HepG2 (cell line): Measurements from ENCODE around the gene EP300. TPM values are rescaled to one million over a fixed set of nuclear protein-coding genes. Genes with fewer than 3 reads are reported as not detected.
A peak's percentile ranks its signal among the peaks of the same experiment; 100 is the strongest.

ENCODE experiments used
- AGO2 ChIP-seq: fragments of 200-400 bp; formaldehyde crosslinking; optimal IDR thresholded peaks from 2 replicates; pipeline ENCODE3; 2017; ENCODE audit warnings: mild to moderate bottlenecking, low read depth, low read length, moderate library complexity
- ARHGAP35 ChIP-seq: sonication (generic); formaldehyde crosslinking; IDR thresholded peaks from 2 replicates; pipeline ENCODE4 v1.9.0; 2022; ENCODE audit warnings: mild to moderate bottlenecking, inconsistent platforms, moderate library complexity, missing genetic modification reagents, borderline replicate concordance
- ASH2L ChIP-seq: fragments of 300-600, 200-600 bp; sonication (generic); IDR thresholded peaks from 2 replicates; pipeline ENCODE4 v1.7.0; 2017; ENCODE audit warnings: low read depth, mild to moderate bottlenecking, moderate library complexity, mixed read lengths, low read length; ENCODE audit not compliant: insufficient read length
- CSRNP2 ChIP-seq: sonication (generic); formaldehyde crosslinking; conservative IDR thresholded peaks from 2 replicates; pipeline ENCODE4 v1.8.0; 2022; ENCODE audit warnings: low read depth, missing genetic modification reagents
- KDM5B ChIP-seq: sonication (generic); formaldehyde crosslinking; IDR thresholded peaks from 2 replicates; pipeline ENCODE4 v1.4.0; 2020; ENCODE audit warnings: missing genetic modification reagents, mild to moderate bottlenecking, borderline replicate concordance
- KLF15 ChIP-seq: sonication (generic); formaldehyde crosslinking; IDR thresholded peaks from 2 replicates; pipeline ENCODE4 v1.8.1; 2023; ENCODE audit warnings: borderline replicate concordance, mild to moderate bottlenecking, inconsistent platforms, missing genetic modification reagents, mixed read lengths
- MAFF ChIP-seq: IDR thresholded peaks from 2 replicates; pipeline ENCODE4 v1.6.1; 2011; ENCODE audit warnings: low read depth, low read length, improper control_type of control experiment
- MYC ChIP-seq: sonication (generic); formaldehyde crosslinking; IDR thresholded peaks from 2 replicates; pipeline ENCODE4 v1.9.0; 2021; ENCODE audit warnings: missing genetic modification reagents, borderline replicate concordance
- NRL ChIP-seq: sonication (generic); formaldehyde crosslinking; IDR thresholded peaks from 2 replicates; pipeline ENCODE4 v1.5.0; 2020; ENCODE audit warnings: missing genetic modification reagents, mild to moderate bottlenecking, moderate library complexity, borderline replicate concordance
- PCBP2 ChIP-seq: fragments of 200-400 bp; formaldehyde crosslinking; optimal IDR thresholded peaks from 2 replicates; pipeline ENCODE3; 2018; ENCODE audit warnings: low read length, low read depth; ENCODE audit not compliant: poor library complexity, severe bottlenecking
- RBM22 ChIP-seq: fragments of 200-400 bp; formaldehyde crosslinking; optimal IDR thresholded peaks from 2 replicates; pipeline ENCODE3; 2017; ENCODE audit warnings: mild to moderate bottlenecking, low read length, moderate library complexity
- SAP130 ChIP-seq: IDR thresholded peaks from 2 replicates; pipeline ENCODE4 v1.6.1; 2016; ENCODE audit warnings: low read depth
- SP5 ChIP-seq: IDR thresholded peaks from 2 replicates; pipeline ENCODE4 v1.6.1; 2016; ENCODE audit warnings: low read depth, borderline replicate concordance
- YEATS4 ChIP-seq: sonication (generic); formaldehyde crosslinking; IDR thresholded peaks from 2 replicates; pipeline ENCODE4 v1.4.0; 2020; ENCODE audit warnings: missing genetic modification reagents, borderline replicate concordance
- ZFAT ChIP-seq: sonication (generic); formaldehyde crosslinking; conservative IDR thresholded peaks from 2 replicates; pipeline ENCODE4 v1.8.1; 2023; ENCODE audit warnings: missing genetic modification reagents, inconsistent platforms
- ZFX ChIP-seq: sonication (generic); formaldehyde crosslinking; IDR thresholded peaks from 2 replicates; pipeline ENCODE4 v1.4.0; 2020; ENCODE audit warnings: mild to moderate bottlenecking, low read depth, missing genetic modification reagents, moderate library complexity
- ZNF180 ChIP-seq: sonication (generic); formaldehyde crosslinking; IDR thresholded peaks from 2 replicates; pipeline ENCODE4 v1.4.0; 2020; ENCODE audit warnings: low read depth, missing genetic modification reagents, borderline replicate concordance
- ZNF230 ChIP-seq: sonication (generic); formaldehyde crosslinking; IDR thresholded peaks from 2 replicates; pipeline ENCODE4 v1.4.0; 2020; ENCODE audit warnings: mild to moderate bottlenecking, missing genetic modification reagents
- ZNF446 ChIP-seq: sonication (generic); formaldehyde crosslinking; IDR thresholded peaks from 2 replicates; pipeline ENCODE4 v1.5.0; 2020; ENCODE audit warnings: mild to moderate bottlenecking, missing genetic modification reagents
- ZNF558 ChIP-seq: sonication (generic); formaldehyde crosslinking; IDR thresholded peaks from 2 replicates; pipeline ENCODE4 v1.9.0; 2022; ENCODE audit warnings: mild to moderate bottlenecking, missing genetic modification reagents, borderline replicate concordance
- ZNF672 ChIP-seq: sonication (generic); formaldehyde crosslinking; IDR thresholded peaks from 2 replicates; pipeline ENCODE4 v1.8.1; 2022; ENCODE audit warnings: missing genetic modification reagents
- ZNF678 ChIP-seq: sonication (generic); formaldehyde crosslinking; IDR thresholded peaks from 2 replicates; pipeline ENCODE4 v1.4.0; 2020; ENCODE audit warnings: mild to moderate bottlenecking, missing genetic modification reagents
- ZNF691 ChIP-seq: sonication (generic); formaldehyde crosslinking; IDR thresholded peaks from 2 replicates; pipeline ENCODE4 v1.4.0; 2020; ENCODE audit warnings: missing genetic modification reagents, low read depth, mild to moderate bottlenecking, borderline replicate concordance
- polyA plus RNA-seq, 8 experiments: library from polyadenylated mRNA; depleted of rRNA in 3 of 8; stranded (reverse) in 7 of 8; unstranded in 1 of 8; fragments of >200 nt; fragmentation: Illumina TruSeq in 4 of 8; extraction: Trizol in 4 of 8; gene quantifications; 2 replicates each; pipeline versions ENCODE4 v1.2.1 to v1.2.3, GENCODE V29; 2011 to 2016; ENCODE audit warnings: low read depth in 4 of 8, missing spikeins in 1 of 8, mixed read lengths in 1 of 8; ENCODE audit not compliant: insufficient read depth in 1 of 8
- total RNA-seq, 5 experiments: library from RNA; depleted of rRNA; stranded (reverse); fragments of >200 nt; fragmentation: Illumina TruSeq; extraction: Trizol; gene quantifications; 2 replicates each; pipeline ENCODE4 v1.2.3, GENCODE V29; 2016; ENCODE audit warnings: low read depth in 1 of 5
- TF ChIP-seq, protein P1 (sequence below): sonication (generic); formaldehyde crosslinking; IDR thresholded peaks from 2 replicates; pipeline ENCODE4 v1.8.0; 2022; ENCODE audit warnings: low read depth, missing genetic modification reagents
- TF ChIP-seq, protein P2 (sequence below): IDR thresholded peaks from 2 replicates; pipeline ENCODE4 v1.6.1; 2016; ENCODE audit warnings: mild to moderate bottlenecking, missing biosample characterization, missing genetic modification reagents

Gene EP300
- total and polyA plus RNA-seq, 2 of the 13 experiments (the other 11 are each of a cell fraction or from before 2014, with no cell fraction given): 13.6 to 14.9 TPM

DNA sequence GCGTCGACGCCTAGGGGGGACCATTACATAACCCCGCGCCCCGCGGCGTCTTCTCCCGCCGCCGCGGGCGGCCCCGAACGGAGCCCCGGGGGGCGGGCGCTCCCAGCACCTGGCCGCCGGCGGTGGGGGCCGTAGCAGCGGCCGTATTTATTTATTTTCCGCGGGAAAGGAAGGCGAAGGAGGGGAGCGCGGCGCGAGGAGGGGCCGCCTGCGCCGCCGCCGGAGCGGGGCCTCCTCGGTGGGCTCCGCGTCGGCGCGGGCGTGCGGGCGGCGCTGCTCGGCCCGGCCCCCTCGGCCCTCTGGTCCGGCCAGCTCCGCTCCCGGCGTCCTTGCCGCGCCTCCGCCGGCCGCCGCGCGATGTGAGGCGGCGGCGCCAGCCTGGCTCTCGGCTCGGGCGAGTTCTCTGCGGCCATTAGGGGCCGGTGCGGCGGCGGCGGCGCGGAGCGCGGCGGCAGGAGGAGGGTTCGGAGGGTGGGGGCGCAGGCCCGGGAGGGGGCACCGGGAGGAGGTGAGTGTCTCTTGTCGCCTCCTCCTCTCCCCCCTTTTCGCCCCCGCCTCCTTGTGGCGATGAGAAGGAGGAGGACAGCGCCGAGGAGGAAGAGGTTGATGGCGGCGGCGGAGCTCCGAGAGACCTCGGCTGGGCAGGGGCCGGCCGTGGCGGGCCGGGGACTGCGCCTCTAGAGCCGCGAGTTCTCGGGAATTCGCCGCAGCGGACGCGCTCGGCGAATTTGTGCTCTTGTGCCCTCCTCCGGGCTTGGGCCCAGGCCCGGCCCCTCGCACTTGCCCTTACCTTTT is at the start of gene EP300 (continued):
- TF ChIP-seq, protein P1, sequence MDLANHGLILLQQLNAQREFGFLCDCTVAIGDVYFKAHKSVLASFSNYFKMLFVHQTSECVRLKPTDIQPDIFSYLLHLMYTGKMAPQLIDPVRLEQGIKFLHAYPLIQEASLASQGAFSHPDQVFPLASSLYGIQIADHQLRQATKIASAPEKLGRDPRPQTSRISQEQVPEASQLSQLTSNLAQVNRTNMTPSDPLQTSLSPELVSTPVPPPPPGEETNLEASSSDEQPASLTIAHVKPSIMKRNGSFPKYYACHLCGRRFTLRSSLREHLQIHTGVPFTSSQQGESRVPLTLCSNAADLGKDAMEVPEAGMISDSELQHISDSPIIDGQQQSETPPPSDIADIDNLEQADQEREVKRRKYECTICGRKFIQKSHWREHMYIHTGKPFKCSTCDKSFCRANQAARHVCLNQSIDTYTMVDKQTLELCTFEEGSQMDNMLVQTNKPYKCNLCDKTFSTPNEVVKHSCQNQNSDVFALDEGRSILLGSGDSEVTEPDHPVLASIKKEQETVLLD (CRISPR knock-in tag): peak; percentile 9; the same call in 1 of the 2 replicates
- TF ChIP-seq PCBP2: no peak
- no peak for TF ChIP-seq MAFF
- 0 out of 2 replicates have a peak, but pooled peaks have one; percentile 21 for TF ChIP-seq NRL (CRISPR knock-in tag)
- TF ChIP-seq ZNF558 (CRISPR knock-in tag): peak; percentile 64; the same call in 1 of the 2 replicates
- no peak; the same call in 1 of the 2 replicates for TF ChIP-seq ZNF691
- TF ChIP-seq ASH2L: no peak
- TF ChIP-seq CSRNP2 (CRISPR knock-in tag): no peak
- TF ChIP-seq KDM5B: no peak
- no peak for TF ChIP-seq ZNF672 (CRISPR knock-in tag)
- TF ChIP-seq ZNF678 (CRISPR knock-in tag): no peak
- no peak for TF ChIP-seq SP5 (CRISPR knock-in tag)
- no peak for TF ChIP-seq ZNF180 (CRISPR knock-in tag)
- TF ChIP-seq ARHGAP35 (CRISPR knock-in tag): no peak
- TF ChIP-seq ZFX (CRISPR knock-in tag): peak; percentile 23
- 0 out of 2 replicates have a peak, but pooled peaks have one; percentile 3 for TF ChIP-seq ZNF446
- no peak for TF ChIP-seq ZFAT (CRISPR knock-in tag)
- TF ChIP-seq, protein P2, sequence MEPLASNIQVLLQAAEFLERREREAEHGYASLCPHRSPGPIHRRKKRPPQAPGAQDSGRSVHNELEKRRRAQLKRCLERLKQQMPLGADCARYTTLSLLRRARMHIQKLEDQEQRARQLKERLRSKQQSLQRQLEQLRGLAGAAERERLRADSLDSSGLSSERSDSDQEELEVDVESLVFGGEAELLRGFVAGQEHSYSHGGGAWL (CRISPR knock-in tag): 0 out of 2 replicates have a peak, but pooled peaks have one; percentile 43
- TF ChIP-seq KLF15 (CRISPR knock-in tag): 0 out of 2 replicates have a peak, but pooled peaks have one; percentile 39
- TF ChIP-seq YEATS4 (CRISPR knock-in tag): no peak; the same call in 1 of the 2 replicates
- TF ChIP-seq MYC (CRISPR knock-in tag): 0 out of 2 replicates have a peak, but pooled peaks have one; percentile 12
- no peak for TF ChIP-seq ZNF230 (CRISPR knock-in tag)
- TF ChIP-seq AGO2: peak; percentile 62
- TF ChIP-seq SAP130 (CRISPR knock-in tag): no peak
- TF ChIP-seq RBM22: no peak
